ENCODE results near the gene ATF7IP2. TPM values are rescaled to one million over a fixed set of nuclear protein-coding genes. Genes with fewer than 3 reads are reported as not detected.

The ATF7IP2 gene
- total and polyA plus RNA-seq, 9 of the 15 experiments (the other 6 are each of a cell fraction or from before 2014, with no cell fraction given) = 131 to 515 (median 196) TPM

GRCh38 chr16:10387188-10387617, 1.3 kb downstream of the ATF7IP2 start (continued):
- no peak for TF ChIP-seq GABPB1 (CRISPR knock-in tag; IDR thresholded peaks at IDR 0.05)
- TF ChIP-seq SRF (CRISPR knock-in tag; IDR thresholded peaks at IDR 0.05) = no peak
- TF ChIP-seq BRF1 (IDR thresholded peaks at IDR 0.05; ENCODE audit: borderline replicate concordance, extremely low read depth, insufficient read length) = no peak

- FAIRE-seq (no peak), ATAC-seq (no peak), DNase-seq (ENCODE audit: extremely low read depth in 1 of 4, low spot score in 3 of 4) (peak in 1 of 4 experiments; percentile 46)
- Histone ChIP-seq H3K27ac (ENCODE audit: extremely low read depth, low read depth, low read length) (peak overlapping the region; percentile 92), H3K9me3 (replicated peaks; ENCODE audit: control insufficient read depth, insufficient read depth, low read depth, low read length) (peaks cover 8% of the 10 kb centered on the region), H3K4me1 (replicated peaks in 1 of 2; ENCODE audit: control insufficient read depth in 2 of 2, insufficient read depth in 2 of 2, low read length in 2 of 2) (peaks cover 15 to 24% of the 10 kb centered on the region in 2 experiments; a peak in 4 of 5 replicates), H3K79me2 (ENCODE audit: control insufficient read depth, insufficient read depth, low read length) (peaks cover 78% of the 10 kb centered on the region), H3K36me3 (ENCODE audit: control insufficient read depth, insufficient read depth, low read length) (peaks cover 52% of the 10 kb centered on the region), H3K4me3 (peak overlapping the region; percentile 76), H3K9me1 (ENCODE audit: control insufficient read depth, insufficient read depth, low read length) (no peaks in the 10 kb centered on the region), H2AFZ (ENCODE audit: low read depth, low read length) (no peak overlapping the region), H3K9ac (ENCODE audit: insufficient read depth in 1 of 2, low read depth in 2 of 2, low read length in 2 of 2) (peak overlapping the region in 1 of 2 experiments; percentile 92; a peak in 2 of 4 replicates), H3K4me2 (ENCODE audit: insufficient read depth, low read length) (peak overlapping the region; percentile 96), H3K27me3 (ENCODE audit: control insufficient read depth in 2 of 2, insufficient read depth in 2 of 2, low read length in 2 of 2) (no peaks in the 10 kb centered on the region), H4K20me1 (replicated peaks; ENCODE audit: control insufficient read depth, insufficient read depth, low read length) (peaks cover 4% of the 10 kb centered on the region; the same call in 1 of the 2 replicates)
- intact Hi-C loops (cut with micrococcal nuclease) (loop anchor here (5.0 kb wide), 2 partner anchors 72 to 118 kb away; no protein-coding TSS in a partner anchor), in situ Hi-C loops (cut with MboI) (no loop called here)
- ChIA-PET POLR2A (interaction anchor here (1.1 to 1.8 kb wide), 3 partner anchors 8 to 26 kb away, joined by 3 to 7 read pairs (median 7); no protein-coding TSS in a partner anchor), CTCF (ENCODE audit: low intra/inter-chr PET ratio) (no interaction called here)
- BruUV-seq (replicated peaks) = TSS peak; percentile 1
- under 1% methylated on average over 5 of the region's 5 CpGs for WGBS (ENCODE audit: insufficient coverage, low coverage, missing lambda C conversion rate)
- TF ChIP-seq NCOR1 (IDR thresholded peaks at IDR 0.05) (peak; percentile 50), NR2C1 (IDR thresholded peaks at IDR 0.05) (no peak), NR2C1 (tag; IDR thresholded peaks at IDR 0.05) (no peak), POLR2A (conservative IDR thresholded peaks at IDR 0.05) (peak; percentile 45; the same call in 1 of the 2 replicates), MCM2 (IDR thresholded peaks at IDR 0.05; ENCODE audit: low read depth) (no peak), ZNF764 (CRISPR knock-in tag; IDR thresholded peaks at IDR 0.05; ENCODE audit: low read depth) (no peak), RFX1 (IDR thresholded peaks at IDR 0.05) (peak; percentile 33; the same call in 1 of the 2 replicates), ARID1B (IDR thresholded peaks at IDR 0.05) (peak; percentile 39; the same call in 1 of the 2 replicates), CBFA2T3 (IDR thresholded peaks at IDR 0.05) (peak; percentile 65), MED1 (CRISPR knock-in tag; IDR thresholded peaks at IDR 0.05; ENCODE audit: borderline replicate concordance) (no peak)
- TF ChIP-seq, protein P1, sequence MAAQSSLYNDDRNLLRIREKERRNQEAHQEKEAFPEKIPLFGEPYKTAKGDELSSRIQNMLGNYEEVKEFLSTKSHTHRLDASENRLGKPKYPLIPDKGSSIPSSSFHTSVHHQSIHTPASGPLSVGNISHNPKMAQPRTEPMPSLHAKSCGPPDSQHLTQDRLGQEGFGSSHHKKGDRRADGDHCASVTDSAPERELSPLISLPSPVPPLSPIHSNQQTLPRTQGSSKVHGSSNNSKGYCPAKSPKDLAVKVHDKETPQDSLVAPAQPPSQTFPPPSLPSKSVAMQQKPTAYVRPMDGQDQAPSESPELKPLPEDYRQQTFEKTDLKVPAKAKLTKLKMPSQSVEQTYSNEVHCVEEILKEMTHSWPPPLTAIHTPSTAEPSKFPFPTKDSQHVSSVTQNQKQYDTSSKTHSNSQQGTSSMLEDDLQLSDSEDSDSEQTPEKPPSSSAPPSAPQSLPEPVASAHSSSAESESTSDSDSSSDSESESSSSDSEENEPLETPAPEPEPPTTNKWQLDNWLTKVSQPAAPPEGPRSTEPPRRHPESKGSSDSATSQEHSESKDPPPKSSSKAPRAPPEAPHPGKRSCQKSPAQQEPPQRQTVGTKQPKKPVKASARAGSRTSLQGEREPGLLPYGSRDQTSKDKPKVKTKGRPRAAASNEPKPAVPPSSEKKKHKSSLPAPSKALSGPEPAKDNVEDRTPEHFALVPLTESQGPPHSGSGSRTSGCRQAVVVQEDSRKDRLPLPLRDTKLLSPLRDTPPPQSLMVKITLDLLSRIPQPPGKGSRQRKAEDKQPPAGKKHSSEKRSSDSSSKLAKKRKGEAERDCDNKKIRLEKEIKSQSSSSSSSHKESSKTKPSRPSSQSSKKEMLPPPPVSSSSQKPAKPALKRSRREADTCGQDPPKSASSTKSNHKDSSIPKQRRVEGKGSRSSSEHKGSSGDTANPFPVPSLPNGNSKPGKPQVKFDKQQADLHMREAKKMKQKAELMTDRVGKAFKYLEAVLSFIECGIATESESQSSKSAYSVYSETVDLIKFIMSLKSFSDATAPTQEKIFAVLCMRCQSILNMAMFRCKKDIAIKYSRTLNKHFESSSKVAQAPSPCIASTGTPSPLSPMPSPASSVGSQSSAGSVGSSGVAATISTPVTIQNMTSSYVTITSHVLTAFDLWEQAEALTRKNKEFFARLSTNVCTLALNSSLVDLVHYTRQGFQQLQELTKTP (IDR thresholded peaks at IDR 0.05; ENCODE audit: low read depth in 1 of 2, partially characterized antibody in 2 of 2) = peak in 1 of 2 experiments; percentile 34
- TF ChIP-seq, protein P2, sequence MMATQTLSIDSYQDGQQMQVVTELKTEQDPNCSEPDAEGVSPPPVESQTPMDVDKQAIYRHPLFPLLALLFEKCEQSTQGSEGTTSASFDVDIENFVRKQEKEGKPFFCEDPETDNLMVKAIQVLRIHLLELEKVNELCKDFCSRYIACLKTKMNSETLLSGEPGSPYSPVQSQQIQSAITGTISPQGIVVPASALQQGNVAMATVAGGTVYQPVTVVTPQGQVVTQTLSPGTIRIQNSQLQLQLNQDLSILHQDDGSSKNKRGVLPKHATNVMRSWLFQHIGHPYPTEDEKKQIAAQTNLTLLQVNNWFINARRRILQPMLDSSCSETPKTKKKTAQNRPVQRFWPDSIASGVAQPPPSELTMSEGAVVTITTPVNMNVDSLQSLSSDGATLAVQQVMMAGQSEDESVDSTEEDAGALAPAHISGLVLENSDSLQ (IDR thresholded peaks at IDR 0.05) = peak; percentile 55
- TF ChIP-seq, protein P3, sequence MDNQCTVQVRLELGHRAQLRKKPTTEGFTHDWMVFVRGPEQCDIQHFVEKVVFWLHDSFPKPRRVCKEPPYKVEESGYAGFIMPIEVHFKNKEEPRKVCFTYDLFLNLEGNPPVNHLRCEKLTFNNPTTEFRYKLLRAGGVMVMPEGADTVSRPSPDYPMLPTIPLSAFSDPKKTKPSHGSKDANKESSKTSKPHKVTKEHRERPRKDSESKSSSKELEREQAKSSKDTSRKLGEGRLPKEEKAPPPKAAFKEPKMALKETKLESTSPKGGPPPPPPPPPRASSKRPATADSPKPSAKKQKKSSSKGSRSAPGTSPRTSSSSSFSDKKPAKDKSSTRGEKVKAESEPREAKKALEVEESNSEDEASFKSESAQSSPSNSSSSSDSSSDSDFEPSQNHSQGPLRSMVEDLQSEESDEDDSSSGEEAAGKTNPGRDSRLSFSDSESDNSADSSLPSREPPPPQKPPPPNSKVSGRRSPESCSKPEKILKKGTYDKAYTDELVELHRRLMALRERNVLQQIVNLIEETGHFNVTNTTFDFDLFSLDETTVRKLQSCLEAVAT (IDR thresholded peaks at IDR 0.05) = 0 out of 4 replicates have a peak, but pooled peaks of 1 of the 2 experiments have one; percentile 62
Observed at GRCh38 chr16:10388988-10389387, 3.1 kb downstream of the ATF7IP2 start.
